GM18507 (cell line): Measurements from ENCODE around the gene PIP5K1A.
"Not testable (repeated sequence)": the region's sequence is repeated elsewhere in the genome, so short reads cannot be mapped to it uniquely, and the experiment has no call there.

ENCODE experiments used
- DNase-seq: peaks from one replicate; pipeline ENCODE4 v3.0.0; 2011; ENCODE audit warnings: low read depth; ENCODE audit not compliant: insufficient read length; ENCODE audit errors: extremely low spot score
- FAIRE-seq: peaks from 2 replicates; lab custom pipeline; 2011; peaks lifted over from hg19 to GRCh38; lab: Jason Lieb, UNC

The PIP5K1A gene

GRCh38 chr1:151243683-151244216 is 45.4 kb downstream of the PIP5K1A start:
- DNase-seq (no peak), FAIRE-seq (no peak)

DNA sequence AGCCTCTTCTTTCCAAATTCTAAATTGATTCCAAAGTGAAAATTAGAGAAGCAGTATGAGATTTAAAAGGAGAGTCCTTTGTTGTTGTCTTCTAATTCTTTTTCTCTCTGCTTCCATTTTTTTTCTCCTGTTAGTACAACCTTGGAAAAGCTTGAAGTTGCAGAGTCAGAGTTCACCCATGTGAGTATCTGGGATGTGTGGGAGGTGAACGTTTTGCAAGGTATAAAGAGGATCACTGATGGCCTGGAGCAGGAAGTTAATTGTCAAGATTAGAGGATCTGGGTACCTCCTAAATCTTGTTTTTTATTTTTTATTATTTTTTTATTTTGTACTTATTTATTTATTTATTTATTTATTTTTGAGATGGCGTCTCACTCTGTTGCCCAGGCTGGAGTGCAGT is 48.4 kb downstream of the PIP5K1A start:
- FAIRE-seq: no peak
- no peak for DNase-seq

GRCh38 chr1:151251656-151252470 is 53.5 kb downstream of the PIP5K1A start:
- FAIRE-seq (peak; percentile 76), DNase-seq (peak; percentile 51)

DNA sequence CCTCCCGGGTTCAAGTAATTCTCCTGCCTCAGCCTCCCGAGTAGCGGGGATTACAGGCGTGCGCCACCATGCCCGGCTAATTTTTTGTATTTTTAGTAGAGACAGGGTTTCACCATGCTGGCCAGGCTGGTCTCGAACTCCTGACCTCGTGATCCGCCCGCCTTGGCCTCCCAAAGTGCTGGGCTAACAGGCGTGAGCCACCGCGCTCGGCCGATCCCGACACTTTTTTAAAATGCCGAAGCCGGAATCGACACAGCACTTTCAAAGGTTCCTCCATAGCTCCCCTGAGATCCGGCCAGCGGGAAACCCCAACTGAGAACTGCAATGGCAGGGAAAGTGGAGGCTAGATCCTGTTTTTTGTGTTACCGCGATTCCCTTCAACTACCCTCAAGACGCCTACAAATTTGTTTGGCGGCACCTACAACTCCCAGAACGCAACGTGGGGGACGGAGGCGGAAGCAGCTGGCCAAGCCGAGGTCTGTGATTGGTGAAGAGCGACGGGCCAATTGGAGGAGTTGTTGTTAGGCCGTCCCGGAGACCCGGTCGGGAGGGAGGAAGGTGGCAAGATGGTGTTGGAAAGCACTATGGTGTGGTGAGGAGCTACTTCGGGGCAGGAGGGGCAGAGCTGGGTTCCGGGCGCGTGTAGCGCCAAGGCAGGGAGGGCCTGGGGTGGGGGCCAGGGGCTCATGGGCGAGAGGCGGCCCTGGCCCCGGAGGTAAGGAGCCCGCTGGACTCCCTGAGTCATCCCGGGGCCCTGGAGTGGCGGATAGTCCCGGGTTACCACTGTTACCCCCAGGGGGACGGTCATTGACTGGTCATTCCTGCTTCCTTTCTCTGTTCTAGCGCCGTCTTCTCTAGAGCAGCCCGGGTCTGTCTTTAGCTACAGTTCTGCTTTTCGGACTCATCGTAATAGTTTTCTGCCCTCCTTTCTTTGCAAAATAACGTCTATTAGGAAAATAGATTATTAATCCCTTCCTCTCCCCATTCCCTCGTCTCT is 56.2 kb downstream of the PIP5K1A start, which contains the start of gene PSMD4:
PSMD4 (plus strand) TSS at position 518 of the 997 bp plus-strand sequence; CDS start at position 567, 49 bp downstream.
- peak; percentile 98 for FAIRE-seq

DNA sequence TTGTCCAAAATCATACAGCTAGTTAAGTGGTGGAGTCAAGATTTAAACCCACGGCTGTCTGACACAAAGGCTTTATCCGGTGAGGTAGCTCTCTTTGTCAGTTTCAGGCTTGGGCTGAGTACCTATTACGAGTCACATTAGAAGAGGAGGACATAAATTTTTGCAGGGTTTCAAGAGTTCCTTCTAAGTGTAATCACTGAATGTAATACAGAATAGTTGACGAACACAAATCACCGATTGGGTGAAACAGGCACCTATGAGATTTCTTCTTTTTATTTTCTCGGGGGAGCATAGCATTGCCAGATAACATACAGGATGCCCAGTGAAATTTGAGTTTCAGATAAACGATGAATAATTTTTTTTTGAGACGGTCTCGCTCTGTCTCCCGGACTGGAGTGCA is 57.0 kb downstream of the PIP5K1A start:
- no peak for DNase-seq
- no peak for FAIRE-seq

More for the DNA sequence above, 56.2 kb downstream of the PIP5K1A start, which contains the start of gene PSMD4:
- peak; percentile 98 for DNase-seq

DNA sequence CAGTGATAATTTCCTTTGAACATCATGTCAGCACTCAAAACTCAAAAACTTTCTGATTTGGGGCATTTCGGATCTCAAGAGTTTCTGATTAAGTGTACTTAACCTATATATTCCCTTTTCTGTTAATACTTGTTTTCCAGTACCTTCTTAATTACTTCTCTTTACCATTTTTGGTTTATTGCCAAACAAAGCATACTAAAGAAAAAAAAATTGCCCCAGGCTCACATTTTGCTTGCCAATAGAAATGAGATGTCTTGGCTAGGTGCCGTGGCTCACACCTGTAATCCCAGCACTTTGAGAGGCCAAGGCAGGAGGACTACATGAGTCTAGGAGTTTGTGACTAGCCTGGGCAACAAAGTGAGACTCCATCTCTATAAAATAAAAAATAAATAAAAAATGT is 61.0 kb downstream of the PIP5K1A start:
- FAIRE-seq (no peak), DNase-seq (no peak)

GRCh38 chr1:151265446-151266236 is 67.3 kb downstream of the PIP5K1A start:
- FAIRE-seq: no peak

GRCh38 chr1:151266315-151266714 is 68.0 kb downstream of the PIP5K1A start:
- FAIRE-seq (no peak), DNase-seq (no peak)

More at GRCh38 chr1:151265446-151266236, 67.3 kb downstream of the PIP5K1A start:
- DNase-seq: no peak

GRCh38 chr1:151266821-151267220 is 68.5 kb downstream of the PIP5K1A start:
- FAIRE-seq: no peak
- DNase-seq: no peak

DNA sequence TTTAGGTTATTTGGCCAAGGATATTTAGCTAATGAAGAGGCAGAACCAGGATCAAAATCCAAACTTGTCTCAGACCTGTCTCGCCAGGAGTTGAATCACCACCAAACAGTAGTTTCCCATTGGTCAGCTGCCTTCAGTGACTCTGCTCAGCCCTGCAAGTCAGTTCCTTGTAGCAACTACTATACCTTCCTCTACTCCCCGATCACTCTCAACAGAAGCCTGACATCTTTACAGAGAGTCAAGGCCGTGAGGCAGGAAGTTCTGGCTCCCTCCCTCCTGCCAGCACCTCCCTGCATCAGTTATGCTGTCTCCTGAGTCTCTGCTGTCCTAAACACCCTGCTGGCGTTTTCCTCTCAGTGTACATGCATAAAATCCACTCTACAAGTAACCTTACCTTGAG is 69.4 kb downstream of the PIP5K1A start:
- no peak for DNase-seq
- no peak for FAIRE-seq

DNA sequence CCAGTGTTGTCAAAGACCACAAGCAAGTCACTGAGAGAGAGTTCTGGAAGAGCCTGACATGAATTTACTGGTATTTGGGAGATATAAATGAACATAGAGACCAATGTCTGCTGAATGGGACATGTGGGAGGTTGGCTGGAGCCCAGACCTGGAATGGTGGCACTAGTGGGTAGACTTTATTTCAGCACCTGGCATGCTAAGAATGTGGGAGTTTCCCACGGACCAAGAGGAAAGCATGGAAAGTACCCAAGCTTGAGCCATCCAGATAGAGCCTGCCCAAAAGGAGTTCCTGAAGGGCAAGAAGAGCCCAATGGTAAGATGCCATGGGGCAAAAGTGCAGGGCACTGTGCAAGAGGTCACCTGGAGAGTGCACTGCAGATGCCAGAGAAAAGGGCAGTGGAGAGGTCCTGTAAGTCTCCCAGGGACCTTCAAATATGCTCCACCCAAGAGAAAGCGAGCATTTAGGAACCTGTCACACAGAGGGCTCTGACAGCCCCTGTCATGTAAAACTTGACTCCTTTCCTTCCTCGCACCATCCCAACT is 75.6 kb downstream of the PIP5K1A start:
- no peak for FAIRE-seq
- no peak for DNase-seq

- not testable (repeated sequence) for DNase-seq, FAIRE-seq
Measured at GRCh38 chr1:151275341-151275740, 77.0 kb downstream of the PIP5K1A start.

DNA sequence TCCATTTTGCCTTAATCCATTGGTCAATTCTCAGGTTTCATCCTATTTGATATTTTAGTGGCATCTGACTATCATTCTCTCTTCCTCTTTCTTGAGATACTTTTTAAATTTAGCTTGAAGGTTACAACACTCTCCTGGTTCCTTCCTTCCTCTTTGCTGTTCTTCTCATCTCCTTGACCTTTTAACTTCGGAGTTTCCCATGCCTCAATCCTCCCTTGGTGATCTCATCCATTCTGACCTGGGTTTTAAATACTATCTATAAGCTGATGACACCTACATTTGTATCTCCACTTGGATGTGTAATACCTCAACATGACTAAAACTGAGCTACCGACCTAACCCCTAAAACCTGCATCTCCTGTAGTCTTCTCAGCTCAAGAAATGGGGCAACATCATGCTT is 78.9 kb downstream of the PIP5K1A start:
- no peak for DNase-seq
- no peak for FAIRE-seq

- DNase-seq: peak; percentile 85
- no peak for FAIRE-seq
Measured at GRCh38 chr1:151281225-151281968, 83.0 kb downstream of the PIP5K1A start.

DNA sequence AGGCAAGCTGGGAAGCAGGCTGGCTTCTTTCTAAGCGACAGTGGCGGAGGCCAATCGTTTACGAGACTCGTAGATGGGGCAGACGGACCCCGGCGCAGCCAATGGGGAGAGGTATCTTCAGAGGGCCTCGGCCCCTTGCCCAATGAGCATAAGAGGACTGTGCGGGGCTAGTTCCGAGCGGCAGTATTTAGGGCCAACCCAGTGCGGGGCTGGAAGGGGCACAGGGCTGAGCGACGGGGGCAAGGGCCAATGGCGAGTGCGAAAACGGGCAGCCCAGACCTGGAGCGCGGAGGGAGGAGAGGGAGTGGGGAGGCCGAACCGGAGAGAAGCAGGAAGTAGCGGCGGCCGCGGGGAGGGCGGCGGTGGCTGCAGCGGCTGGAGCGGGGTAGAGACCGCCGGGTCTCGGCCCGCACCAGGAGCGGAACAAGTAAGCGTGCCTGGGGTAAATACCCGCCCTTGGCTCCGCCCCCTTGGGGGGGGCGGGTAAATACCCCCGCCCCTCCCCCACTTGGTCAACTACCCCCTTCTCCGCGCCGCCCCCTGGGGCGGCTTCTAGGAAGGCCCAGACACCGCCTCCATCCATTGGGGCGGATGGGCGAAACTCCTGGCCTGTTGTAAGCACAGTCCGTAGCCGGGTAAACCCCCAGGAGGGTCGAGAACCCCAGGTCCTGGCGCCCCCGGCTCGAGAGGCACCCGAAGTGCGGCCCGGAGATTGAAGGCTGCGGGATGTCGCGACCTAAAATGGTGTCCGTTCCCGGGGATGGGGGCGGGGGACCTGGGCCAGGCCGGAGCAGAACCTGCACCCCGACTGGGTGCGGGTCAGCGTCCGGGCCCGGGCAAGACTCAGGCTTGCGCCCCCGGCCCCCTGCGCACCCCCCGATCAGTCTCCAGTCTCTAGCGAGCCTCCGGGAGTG is 83.9 kb downstream of the PIP5K1A start, which contains the start of gene ZNF687:
ZNF687 (plus strand) TSS at position 331 of the 914 bp plus-strand sequence. CDS start 3,993 bp downstream, outside the sequence.
- DNase-seq (peak; percentile 96), FAIRE-seq (peak; percentile 99)

DNA sequence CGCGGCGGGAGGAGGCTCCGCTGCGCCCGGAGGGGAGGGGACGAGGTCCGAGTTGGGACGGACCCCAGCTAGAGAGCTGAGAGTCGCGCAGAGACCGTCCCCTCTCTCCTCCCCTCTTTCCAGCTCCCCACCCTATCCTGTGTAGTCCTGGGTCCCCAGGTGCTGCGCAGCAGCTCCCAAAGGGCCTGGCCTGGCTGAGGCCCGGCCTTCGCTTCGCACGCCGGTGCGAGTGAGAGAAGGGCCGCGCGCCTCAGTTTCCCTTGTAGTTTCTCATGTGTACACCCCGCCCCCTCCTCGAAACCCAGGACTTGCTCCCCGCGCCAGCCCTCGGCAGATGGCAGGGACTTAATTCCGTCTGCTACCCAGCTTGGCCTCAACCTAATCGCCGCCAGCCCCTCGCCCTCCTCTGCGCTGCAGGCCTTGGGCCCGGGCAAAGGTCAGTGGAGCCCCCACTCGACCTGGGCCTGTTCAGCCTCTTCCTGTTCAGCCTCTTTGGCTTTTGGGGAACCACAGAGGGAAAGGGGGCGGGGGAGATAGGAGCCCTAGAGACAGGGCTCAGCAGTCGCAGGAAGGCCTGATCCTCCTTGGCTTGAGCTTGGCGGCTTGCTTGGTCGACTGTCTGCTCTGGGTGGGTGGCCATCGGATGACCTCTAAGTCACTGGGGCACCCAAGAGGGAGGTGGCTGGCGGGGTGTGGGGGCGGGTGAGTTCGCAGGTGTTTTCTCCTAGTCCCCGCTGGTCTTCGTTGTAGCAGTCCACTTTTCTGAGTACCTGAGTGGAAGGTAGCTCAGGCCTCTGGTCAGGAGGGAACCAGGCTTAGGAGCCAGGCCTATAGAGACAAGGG is 84.8 kb downstream of the PIP5K1A start:
- FAIRE-seq (peak; percentile 60), DNase-seq (no peak)
